DMS153 treated with DMSO at 0.1 percent for 48 hours (cell line): ENCODE results near the gene PTCD2.
A peak's percentile ranks its signal among the peaks of the same experiment; 100 is the strongest.

Experiments
- DNase-seq: peaks from one replicate; lab custom pipeline; 2025; ENCODE audit not compliant: unreplicated experiment; lab: John Stamatoyannopoulos, UW

Gene PTCD2, protein sequence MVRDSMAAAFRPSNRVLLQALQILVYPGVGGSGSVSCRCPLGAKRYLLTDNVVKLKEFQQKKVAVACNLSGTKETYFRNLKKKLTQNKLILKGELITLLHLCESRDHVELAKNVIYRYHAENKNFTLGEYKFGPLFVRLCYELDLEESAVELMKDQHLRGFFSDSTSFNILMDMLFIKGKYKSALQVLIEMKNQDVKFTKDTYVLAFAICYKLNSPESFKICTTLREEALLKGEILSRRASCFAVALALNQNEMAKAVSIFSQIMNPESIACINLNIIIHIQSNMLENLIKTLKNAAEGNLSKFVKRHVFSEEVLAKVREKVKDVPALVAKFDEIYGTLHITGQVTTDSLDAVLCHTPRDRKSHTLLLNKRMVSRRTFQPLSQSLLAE

DNA sequence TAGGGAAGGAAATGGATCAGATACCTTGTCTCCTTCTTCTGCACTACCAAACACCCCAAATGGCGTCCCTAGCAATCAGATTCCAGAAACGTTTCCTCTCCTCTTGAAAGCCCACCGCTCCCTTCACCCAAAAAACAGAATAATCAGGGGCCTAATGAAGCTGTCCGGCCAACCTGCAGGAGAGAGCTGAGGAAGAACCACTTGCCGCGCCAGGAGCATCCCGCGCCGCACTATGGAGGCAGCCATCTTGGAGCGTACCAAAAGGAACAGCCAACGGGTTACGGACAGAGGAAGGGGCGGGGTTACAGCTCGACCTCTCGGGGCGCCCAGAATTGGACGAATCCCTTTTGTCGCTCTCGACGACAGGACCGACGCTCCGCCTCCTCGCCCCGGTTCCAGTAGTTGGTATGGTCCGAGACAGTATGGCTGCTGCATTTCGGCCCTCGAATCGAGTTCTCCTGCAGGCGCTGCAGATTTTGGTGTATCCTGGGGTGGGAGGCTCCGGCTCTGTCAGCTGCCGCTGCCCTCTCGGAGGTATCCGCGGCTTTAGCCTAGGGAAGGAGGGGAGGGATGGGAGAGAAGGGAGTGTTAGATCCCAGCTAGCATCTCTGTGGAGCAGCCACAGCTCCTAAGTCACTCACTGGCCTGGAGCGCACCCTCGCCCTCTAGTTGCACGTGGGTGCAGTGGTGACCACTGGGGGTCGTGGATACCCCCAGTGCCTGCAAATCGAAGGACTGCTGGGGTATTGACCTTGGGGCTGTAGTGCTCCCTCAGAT lies at the start of gene PTCD2, which contains the start of gene MRPS27:
Gene PTCD2, plus strand, starts transcription at position 398 of the 777 bp plus-strand sequence. Its CDS starts 10 bp downstream, at position 408.
Gene MRPS27, minus strand, starts transcription at position 265 of the 777 bp plus-strand sequence. Its CDS starts 19 bp downstream, at position 246.
- DNase-seq, result peak; percentile 79

DNA sequence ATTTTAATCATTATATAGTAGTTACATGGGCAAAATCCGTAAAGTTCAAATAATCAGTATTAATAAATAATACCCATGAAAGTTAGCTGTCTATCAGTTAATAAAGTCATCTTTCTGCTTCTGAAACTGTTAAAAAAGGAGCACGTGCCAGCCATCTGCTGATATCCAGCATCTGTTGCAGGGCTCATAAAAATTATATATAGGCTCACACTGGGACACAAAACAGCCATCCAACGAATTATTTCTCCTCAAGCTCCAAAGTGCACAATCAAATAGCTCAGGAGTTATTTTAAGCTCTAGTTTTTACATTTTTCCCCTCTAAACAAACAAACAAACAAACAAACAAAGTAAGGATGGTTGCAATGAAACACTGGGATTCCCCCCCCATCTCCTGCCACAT lies 48.5 kb upstream of the PTCD2 start:
- no peak for DNase-seq

DNA sequence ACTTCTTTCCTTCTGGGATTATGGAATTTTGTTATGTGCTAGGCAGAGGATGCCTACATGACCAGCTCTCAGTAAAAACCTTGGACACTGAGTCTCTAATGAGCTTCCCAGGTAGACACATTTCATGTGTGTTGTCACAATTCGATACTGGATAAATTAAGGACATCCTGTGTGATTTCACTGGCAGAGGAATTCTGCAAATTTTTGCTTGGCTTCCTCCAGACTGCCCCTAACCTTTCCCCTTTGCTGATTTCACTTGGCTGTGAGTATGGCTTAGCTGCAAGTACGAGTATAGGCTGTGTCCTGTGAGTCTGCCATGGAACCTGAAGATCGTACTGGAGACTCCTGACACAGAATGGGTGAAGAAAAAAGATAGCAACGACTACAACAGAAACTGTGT lies 47.8 kb upstream of the PTCD2 start:
- DNase-seq, result no peak

DNA sequence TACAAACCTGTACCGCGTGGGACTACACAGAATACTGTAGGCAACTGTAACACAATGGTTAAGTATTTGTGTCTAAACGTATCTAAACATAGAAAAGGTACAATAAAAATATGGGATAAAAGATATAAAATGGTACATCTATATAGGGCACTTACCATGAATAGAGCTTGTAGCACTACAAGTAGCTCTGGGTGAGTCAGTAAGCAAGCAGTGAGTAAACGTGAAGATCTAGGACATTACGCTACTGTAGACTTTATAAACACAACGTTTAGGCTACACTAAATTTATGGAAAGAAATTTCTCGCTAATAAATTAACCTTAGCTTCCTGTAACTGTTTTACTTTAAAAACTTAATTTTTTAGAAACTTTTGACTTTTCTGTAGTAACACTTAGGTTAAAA lies 46.6 kb upstream of the PTCD2 start:
- no peak for DNase-seq

DNA sequence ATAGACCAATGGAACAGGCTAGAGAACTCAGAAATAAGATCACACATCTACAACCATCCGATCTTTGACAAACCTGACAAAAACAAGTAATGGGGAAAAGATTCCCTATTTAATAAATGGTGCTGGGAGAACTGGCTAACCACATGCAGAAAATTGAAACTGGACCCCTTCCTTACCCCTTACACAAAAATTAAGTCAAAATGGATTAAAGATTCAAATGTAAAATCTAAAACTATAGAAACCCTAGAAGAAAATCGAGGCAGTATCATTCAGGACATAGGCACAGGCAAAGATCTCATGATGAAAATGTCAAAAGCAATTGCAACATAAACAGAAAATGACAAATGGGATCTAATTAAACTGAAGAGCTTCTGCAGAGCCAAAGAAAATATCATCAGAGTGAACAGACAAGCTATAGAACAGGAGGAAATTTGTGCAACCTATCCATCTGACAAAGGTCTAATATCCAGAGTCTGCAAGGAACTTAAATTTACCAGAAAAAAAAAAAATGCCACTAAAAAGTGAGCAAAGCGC lies 43.9 kb upstream of the PTCD2 start:
- no peak for DNase-seq

DNA sequence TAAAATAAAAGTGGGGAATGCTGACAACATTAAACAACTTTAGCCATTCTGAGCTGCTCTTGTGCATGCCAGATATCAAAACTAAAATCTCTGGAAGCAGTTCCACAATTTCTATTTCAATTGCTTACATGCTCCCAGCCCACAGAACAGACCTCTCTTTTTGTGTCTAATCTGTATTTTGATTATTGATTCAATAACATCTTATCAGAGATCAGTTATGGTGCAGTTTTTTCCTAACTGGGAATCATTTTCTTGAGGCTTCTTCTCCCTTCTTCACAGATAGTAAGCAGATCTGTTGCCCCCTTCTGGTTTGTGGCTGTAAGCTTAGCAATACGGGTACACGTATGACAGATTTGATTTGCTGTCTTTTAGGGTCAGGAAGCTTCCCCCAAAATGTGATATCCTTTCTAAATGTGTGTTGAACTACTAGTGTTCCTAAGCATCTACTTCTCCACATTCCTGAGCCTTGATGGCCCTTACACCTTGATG lies 39.5 kb upstream of the PTCD2 start:
- no peak for DNase-seq

DNA sequence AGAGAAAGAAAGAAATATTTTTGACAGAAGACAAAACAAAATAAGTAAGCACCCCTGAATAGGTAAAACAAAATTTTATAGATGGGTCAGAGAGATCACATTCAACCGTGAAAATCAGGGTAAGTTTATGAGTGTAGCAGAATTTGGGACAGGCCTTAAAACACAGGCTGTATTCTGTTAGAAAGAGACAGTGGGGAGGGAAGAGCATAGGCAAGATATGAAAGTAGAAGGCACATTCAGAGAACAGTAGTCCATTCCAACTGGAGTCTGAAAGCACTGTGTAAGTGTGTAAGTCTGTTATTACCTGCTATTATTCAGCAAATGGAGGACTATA lies 38.8 kb upstream of the PTCD2 start:
- DNase-seq, result no peak

DNA sequence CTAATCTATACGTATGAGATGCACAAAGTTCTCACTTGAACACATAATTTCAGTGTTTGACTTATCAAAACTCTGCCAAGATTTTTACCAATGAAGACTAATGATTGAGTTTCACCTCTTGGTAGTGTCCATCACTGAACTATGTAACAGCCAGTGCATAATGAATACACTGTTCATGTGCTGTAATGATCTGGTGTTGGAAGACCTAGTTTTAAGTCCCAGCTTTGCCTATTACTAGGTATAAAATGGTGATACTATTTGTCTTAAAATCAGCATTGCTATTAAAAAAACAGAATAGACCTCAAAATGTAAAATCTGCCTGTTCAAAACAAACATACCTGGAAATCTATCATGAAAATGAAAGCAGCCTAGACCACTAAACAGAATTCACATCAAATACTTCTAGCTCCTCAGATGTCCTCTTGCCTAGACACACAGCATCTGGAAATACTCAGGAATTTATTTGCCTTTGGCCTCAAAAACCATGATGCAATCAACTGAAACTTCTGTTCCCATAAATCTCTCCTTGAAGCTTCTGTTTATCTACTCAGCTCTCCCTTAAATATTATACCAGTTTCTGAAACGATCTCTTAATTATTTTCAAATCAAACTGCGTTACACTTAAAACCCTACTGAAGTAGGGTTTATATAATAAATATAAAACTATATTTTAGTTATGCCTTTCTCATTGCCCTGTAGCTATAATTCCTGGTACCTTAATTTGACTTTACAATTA lies 38.2 kb upstream of the PTCD2 start:
- no peak for DNase-seq

DNA sequence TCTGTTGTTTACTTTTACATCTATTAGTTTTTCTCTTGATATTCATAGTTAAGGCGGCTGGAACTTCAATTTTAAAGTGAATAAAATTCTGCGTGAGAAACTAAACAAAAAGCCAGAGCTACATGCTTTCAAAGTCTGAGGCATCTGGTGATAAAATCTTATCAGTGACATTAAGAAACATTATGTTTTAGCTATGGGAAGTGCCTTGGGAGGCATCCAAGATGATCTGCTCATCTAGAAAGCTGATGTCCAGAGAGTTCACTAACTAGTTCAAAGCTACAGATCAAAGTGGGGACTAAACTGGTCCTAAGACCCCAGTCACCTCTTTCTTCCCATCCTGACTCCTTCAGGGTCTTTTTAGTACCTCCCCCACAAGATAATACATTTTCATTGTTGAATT lies 37.3 kb upstream of the PTCD2 start:
- no peak for DNase-seq

DNA sequence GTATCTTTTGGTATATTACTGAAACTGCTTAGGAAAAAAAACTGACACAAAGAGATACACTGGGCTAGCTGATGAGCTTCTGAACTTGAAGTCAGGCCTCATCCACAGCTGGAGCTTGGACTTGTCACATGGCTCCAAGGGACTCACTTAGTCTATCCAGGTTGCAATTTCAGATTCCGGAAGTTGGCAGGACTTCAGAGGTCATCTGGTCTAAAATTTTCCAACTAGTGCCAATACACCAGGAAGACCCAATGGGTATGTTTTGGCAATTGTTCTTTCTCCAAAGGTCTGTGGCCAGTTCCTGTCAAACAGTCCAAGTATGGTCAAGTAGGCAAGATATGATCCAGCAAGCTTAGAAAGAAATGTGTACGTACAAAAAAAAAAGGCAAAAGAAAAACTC lies 36.8 kb upstream of the PTCD2 start:
- no peak for DNase-seq

DNA sequence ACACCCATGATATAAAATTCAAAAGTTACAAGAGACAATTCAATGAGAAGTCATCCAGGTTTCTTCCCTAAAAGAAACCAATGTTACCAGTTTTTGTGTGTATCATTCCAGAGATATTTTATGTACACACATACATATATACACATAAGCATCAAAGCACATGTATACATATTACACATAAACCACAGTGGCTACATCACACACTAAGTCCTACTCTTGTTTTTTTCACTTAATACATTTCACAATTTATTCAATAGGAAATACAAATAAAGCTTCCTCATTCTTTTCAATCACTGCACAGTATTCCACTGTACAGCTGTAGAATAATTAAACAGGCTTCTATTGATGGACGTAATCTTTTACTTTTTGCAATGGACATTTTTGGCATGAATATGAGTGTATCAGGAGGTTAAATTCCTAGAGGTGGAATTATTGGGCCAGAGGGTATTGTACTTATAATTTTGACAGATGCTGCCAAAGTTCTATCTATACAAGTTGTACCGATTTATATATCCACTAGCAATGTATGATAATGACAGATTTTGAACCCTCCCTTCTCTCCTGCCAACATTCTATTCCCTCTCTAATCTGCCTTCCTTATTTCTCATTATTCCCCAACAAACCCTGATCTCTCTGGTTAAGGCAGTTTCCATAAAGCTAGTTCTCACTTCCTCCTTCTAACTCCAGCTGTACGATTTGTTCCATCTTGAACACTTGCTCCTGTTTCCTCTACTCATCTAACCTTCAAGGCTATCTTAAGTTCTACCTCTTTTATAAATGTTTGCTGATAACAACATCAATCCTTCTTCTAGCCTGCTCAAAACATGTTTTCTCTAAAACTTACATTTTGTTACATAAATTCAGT lies 35.4 kb upstream of the PTCD2 start:
- no peak for DNase-seq

DNA sequence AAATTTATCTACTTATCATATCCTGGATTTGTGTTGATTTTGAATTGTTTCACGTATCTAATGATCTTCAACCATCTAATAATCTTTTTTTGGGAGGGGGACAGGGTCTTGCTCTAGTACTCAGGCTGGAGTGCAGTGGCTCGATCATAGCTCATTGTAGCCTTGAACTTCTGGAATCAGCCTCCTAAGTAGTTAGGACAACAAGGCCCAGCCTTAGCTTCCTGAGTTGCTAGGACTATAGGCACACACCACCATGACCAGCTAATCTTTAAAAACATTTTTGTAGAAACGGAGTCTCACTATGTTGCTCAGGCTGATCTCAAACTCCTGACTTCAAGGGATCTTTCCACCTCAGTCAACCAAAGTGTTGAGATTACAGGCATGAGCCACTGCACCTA lies 34.8 kb upstream of the PTCD2 start:
- DNase-seq, result no peak

DNA sequence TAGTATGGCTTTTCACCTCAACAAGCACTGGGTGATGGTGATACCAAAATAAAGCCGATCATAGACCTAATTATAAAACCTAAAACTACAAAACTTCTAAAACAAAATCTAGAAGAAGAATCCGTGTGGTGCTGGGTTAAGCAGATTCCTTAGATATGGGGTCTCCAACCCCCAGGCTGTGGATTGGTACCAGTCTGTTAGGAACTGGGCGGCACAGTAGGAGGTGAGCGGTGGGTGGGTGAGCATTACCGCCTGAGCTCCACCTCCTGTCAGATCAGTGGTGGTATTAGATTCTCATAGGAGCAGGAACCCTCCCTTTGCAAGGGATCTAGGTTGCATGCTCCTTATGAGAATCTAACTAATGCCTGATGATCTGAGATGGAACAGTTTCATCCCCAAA lies 33.4 kb upstream of the PTCD2 start:
- no peak for DNase-seq

DNA sequence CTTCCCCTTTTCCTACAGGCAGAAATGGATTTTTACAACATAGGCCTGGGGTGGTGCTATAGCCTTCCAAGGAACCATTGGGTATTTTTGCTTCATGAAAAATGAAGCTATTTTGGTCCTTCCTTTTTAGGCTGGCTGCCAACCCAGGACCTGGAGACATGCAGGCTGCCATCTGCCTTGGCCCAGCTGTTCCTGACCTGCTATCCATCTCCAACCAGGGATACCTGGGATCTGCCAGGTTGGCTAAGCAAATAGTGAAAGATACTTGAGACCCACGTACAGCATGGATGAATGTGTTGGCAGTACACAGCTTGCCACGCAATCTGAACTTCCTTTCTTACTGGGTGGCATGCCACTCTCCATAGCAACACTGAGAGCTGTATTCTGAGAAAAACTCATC lies 31.2 kb upstream of the PTCD2 start:
- DNase-seq, result peak; percentile 24

DNA sequence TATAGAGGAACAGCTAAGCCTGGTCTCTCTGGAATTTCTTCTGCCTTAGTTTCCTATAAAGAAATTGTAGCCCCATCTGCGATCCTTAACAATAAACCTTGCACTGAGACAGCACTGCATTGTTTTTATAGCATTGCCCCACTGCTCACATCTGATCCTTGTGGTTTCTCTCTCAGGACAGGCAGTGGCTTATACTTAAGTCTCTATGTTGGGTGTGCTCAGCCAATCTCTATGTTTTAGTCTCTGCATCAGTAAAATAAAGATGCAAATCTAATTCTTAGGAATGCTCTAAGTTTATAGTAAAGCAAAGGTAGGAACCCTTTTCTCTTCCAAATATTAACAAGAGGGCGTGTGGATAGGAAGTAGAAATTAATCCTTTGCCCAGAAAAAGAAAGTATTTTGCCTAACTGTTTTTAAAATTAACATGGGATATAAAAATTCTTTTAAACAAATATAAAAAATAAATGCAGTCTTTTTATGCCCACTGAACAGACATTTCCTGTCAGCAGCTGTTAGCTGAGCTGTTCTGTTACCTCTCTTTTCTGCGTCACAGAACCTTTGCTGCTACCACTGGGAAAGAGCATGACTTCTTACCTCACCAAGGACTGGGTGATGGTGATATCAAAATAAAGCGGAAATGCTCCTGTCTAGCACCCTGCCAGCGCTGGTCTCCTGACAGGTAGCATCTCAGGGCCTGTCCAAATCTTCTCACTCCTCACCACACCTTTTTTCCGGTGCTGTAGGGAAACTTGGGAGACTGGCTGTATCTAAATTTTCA lies 29.6 kb upstream of the PTCD2 start:
- DNase-seq, result no peak

DNA sequence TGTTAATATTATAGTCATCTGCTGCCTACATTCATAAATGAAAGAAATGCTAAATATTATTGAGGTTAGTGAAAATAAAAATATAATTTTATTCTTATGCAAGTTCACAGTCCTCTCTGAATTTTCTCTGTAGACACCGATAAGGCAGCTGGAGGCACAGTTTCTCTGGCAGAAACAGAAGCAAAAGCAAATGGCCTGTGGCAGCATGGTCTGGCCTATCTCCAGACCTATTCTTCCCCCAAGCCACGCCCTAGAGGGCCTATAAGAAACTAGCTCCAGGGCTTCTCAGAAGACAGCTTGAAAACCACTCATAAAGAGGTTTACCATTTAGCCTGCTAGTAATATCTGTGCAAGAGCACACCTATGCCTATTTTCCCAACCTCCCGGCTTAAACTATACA lies 28.6 kb upstream of the PTCD2 start:
- DNase-seq, result no peak

DNA sequence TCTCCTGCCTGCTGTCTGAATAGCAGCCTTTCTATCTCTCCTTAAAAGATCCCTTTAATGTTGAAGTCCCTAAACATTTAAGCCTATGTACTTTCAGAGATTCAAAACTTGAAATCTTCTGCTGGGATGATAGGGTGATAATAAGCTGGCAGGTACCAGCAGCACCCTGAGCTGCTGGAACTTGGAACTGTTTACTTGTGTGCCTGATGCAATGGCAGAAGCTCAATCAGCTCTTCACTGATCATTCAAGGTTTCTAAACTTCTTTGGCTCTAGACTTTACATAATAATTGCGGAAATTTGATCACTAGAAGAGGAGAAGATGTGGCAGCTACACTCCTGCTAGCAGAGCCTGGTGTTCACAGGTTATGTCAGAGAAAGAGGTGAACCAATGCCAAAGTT lies 27.8 kb upstream of the PTCD2 start:
- DNase-seq, result no peak

DNA sequence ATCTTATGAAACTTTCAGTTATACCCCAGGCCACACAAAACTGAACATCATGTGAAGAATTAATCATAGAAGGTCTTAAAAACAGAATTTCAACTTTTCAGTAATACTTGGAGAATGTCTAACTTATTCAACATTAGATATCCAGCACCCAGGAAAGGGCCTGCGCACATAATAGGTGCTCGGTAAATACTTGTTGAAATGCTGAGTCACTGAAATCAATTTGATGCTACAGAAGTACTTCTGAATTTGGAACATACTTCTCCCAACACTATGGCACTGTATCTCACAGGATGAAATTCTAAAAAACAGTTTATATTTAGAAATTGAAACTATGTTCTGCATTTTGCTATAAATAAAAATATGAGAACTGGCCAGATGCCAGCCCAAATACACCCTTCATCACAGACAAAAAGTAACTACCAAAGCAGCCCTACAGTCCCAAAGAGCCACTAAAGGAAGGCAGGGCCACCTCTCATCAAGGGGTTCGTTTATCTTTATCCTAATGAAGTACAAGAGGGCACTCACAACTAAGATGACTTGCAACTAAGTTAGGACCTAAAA lies 26.6 kb upstream of the PTCD2 start:
- DNase-seq, result no peak

DNA sequence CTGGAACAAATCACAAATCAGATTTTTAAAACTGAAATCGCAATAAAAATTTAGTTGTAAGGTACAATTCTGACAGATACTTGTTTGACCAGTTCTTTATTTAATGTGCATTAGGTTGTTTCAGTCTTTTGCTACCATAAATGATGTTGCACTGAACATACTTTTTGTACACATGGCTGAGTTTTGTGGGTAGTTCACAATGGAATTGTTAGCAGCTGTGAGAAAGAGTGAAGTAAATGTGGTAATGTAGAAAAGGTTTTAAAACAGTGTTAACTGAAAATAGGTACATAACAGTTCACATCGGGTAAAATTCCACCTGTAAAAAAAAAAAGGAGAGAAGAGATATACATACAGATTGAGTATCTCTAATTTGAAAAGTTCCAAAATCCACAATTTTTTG lies 25.7 kb upstream of the PTCD2 start:
- no peak for DNase-seq
